Uterus (tissue), 2 donors: ENCODE results near the gene STAT4.

ENCODE experiments used
- CTCF ChIP-seq, 4 experiments: fragments of 200-600 bp in 2 of 4; fragments of 450-650 bp in 2 of 4; sonication (generic) in 2 of 4; IDR thresholded peaks; one replicate each; pipeline ENCODE4 v1.5.1; 2016 to 2019; ENCODE audit warnings: antibody characterized with exemption in 4 of 4, mild to moderate bottlenecking in 2 of 4, moderate library complexity in 1 of 4
- POLR2A ChIP-seq, 2 donors: fragments of 450-650 bp; IDR thresholded peaks; one replicate each; pipeline ENCODE4 v1.6.1; 2016; ENCODE audit warnings: antibody characterized with exemption in 2 of 2, mild to moderate bottlenecking in 1 of 2, moderate library complexity in 1 of 2

GRCh38 chr2:191087311-191087710 is 63.5 kb downstream of the STAT4 start:
- TF ChIP-seq CTCF (IDR thresholded peaks at IDR 0.05) (no peak), POLR2A (IDR thresholded peaks at IDR 0.05) (no peak)
